ENCODE data around the gene NTMT1.

Gene NTMT1

DNA sequence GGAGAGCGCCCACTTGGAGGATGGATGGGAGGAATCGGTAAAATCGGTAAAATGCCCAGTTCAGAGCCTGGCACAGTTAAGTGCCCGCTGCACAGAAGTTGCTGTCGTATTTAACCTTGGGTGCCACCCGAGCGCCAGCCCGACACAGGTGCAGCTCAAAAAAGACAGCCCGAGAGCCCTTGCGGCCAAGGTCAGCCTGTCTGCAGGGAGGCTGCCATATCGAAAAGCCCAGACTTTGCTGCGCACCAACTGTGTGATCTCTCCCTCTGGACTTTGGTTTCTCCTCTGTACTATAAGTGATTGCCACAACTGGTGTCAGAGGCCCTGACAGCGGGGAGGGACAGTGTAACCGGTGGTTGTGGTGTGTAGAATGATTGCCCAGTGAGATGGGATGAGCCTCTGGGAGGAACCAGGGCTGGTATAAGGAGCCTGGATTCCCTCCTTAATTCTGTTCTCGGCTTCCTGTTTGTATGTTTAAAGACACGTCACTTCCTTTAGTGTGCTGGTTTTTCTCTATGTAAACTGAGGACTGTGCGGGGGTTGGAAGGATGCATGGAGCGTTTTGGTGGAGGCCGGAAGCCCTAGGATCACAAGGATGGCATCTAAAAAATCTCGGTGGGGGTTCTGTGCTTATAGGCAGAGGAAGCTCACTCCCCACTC, 792 bp downstream of the NTMT1 start:
- no peak for TF ChIP-seq CTCF (IDR thresholded peaks at IDR 0.05; ENCODE audit: control insufficient read depth, extremely low read depth, insufficient read depth)
- DNase-seq (ENCODE audit: low read depth) = no peak
- H3K4me3 ChIP-seq (ENCODE audit: low read depth, low read length) = peak overlapping the region; percentile 98

GRCh38 chr9:129627556-129628440, 1.8 kb downstream of the NTMT1 start:
- H3K4me3 ChIP-seq (ENCODE audit: low read depth, low read length) = peak overlapping the region; percentile 98
- no peak for DNase-seq (ENCODE audit: low read depth)
- no peak for TF ChIP-seq CTCF (IDR thresholded peaks at IDR 0.05; ENCODE audit: control insufficient read depth, extremely low read depth, insufficient read depth)

DNA sequence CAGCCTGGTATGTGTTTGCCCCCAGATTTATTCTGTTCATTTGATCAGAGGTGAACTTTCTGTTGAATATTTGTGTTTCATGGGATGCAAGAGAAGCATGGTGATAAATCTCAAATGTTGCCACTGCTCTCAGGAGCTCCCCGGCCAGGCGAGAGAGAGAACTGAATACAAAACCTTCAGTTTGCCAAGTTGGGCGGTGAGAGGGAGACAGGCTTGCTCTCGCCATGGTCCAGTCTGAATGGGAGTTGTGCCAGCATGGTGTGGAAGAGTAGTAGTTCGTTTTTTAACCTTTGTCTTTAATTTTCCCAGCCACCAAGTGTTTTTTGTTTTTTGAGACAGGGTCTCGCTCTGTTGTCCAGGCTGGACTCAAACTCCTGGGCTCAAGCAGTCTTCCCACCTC, 2.7 kb downstream of the NTMT1 start:
- no peak overlapping the region for H3K4me3 ChIP-seq (ENCODE audit: low read depth, low read length)
- TF ChIP-seq CTCF (IDR thresholded peaks at IDR 0.05; ENCODE audit: control insufficient read depth, extremely low read depth, insufficient read depth) = no peak
- DNase-seq (ENCODE audit: low read depth) = no peak

DNA sequence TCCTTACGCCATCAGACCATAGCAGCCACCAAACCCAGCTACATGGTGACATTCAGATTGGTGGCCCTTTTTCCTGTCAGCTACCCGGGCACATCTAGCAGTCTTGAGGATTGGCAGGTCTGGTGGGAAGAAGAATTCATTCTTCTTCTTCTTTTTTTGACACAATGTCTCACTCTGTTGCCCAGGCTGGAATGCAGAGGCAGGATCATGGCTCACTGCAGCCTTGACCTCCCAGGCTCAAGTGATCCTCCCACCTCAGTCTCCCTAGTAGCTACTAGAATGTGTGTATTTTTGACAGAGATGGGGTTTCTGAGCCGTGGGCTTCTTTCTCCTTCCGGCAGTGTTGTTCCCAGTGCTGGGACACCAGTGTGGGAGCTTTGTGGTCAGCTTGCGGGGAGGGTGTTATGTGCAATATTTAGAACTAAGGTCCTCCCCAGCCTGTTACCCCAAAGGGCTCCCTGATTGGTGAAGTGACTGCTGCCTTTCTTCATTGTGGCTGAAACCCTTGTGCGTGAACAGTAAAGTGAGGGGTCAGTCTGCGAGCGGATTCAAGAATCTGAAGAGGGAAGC, 3.4 kb downstream of the NTMT1 start:
- no peak for DNase-seq (ENCODE audit: low read depth)
- no peak overlapping the region for H3K4me3 ChIP-seq (ENCODE audit: low read depth, low read length)
- TF ChIP-seq CTCF (IDR thresholded peaks at IDR 0.05; ENCODE audit: control insufficient read depth, extremely low read depth, insufficient read depth) = no peak

- no peak for DNase-seq (ENCODE audit: low read depth)
- no peak overlapping the region for H3K4me3 ChIP-seq (ENCODE audit: low read depth, low read length)
- TF ChIP-seq CTCF (IDR thresholded peaks at IDR 0.05; ENCODE audit: control insufficient read depth, extremely low read depth, insufficient read depth) = no peak
Measured at GRCh38 chr9:129630967-129631673, 5.2 kb downstream of the NTMT1 start.

- H3K4me3 ChIP-seq (ENCODE audit: low read depth, low read length) = no peak overlapping the region
- DNase-seq (ENCODE audit: low read depth) = no peak
- TF ChIP-seq CTCF (IDR thresholded peaks at IDR 0.05; ENCODE audit: control insufficient read depth, extremely low read depth, insufficient read depth) = no peak
Measured at GRCh38 chr9:129631674-129632129, 5.7 kb downstream of the NTMT1 start.
